ENCODE measurements around the gene FLNB. TPM values are rescaled to one million over a fixed set of nuclear protein-coding genes. Genes with fewer than 3 reads are reported as not detected.

FLNB gene
- total and polyA plus RNA-seq, 2 experiments from 2014 or later, result 69.4 to 172 TPM

DNA sequence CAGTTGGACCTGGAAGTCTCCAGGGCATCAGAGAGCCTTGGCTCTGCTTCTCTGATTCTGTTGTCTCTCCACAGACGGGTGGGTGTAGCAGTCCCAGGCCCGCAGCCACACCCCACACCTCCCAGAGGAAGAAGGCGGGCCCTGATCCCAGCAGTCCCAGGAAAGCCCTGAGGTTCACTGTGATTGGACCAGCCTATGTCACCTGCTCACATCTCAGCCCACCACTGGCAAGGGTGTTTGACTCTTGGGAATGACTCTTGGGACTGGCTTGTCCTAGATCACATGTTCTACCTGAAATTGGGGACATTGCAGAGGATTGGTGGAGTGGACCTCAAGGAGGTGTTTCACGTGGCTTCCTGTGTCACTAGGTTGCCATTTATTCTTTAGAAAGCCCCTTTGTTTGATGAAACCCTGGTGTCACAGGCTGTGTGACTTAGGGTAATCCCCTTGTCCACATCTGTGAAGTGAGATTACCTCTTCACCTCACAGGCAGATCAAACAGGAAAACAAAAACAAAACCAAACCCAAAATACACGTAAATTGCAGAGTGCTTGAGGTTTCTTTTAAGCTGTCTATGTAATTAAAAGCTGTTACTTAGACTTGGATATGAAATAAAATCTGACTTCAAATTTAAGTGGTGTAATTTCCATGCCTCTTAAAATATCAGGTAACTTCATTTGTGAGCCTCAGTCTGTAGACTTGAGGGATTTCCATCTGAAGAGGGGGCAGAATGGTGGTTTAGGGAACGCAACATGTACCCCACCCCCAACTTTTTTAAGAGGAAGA, 26.7 kb downstream of the FLNB start:
- DNase-seq (ENCODE audit: low spot score), result no peak
- no peaks in the 10 kb centered on the region for H3K9me2 ChIP-seq (replicated peaks; ENCODE audit: insufficient read depth)
- peaks cover 57% of the 10 kb centered on the region for H4K20me1 ChIP-seq (ENCODE audit: insufficient read depth, poor library complexity, severe bottlenecking)
- H3K4me1 ChIP-seq (ENCODE audit: insufficient read depth), result peaks cover 41% of the 10 kb centered on the region
- 72% methylated on average over 6 of the region's 6 CpGs for WGBS (ENCODE audit: low lambda C conversion rate, missing lambda C conversion rate)
- no peaks in the 10 kb centered on the region for H3K27me3 ChIP-seq
- H3K27ac ChIP-seq, result peak overlapping the region; percentile 87
- no peaks in the 10 kb centered on the region for H3K36me3 ChIP-seq (replicated peaks; ENCODE audit: insufficient read depth, low read depth)
- no peak overlapping the region for H2AFZ ChIP-seq
- H3K4me2 ChIP-seq, result peak overlapping the region; percentile 49
- H3K79me2 ChIP-seq, result peaks cover 99% of the 10 kb centered on the region
- no peak overlapping the region for H3K4me3 ChIP-seq
- no peaks in the 10 kb centered on the region for H3K9me3 ChIP-seq (ENCODE audit: low read depth)
- TF ChIP-seq EZH2phosphoT487 (IDR thresholded peaks at IDR 0.05; ENCODE audit: low read depth, severe bottlenecking, unreplicated experiment) (no peak), EZH2 (IDR thresholded peaks at IDR 0.05; ENCODE audit: borderline replicate concordance) (no peak)
- TF ChIP-seq, protein P1, sequence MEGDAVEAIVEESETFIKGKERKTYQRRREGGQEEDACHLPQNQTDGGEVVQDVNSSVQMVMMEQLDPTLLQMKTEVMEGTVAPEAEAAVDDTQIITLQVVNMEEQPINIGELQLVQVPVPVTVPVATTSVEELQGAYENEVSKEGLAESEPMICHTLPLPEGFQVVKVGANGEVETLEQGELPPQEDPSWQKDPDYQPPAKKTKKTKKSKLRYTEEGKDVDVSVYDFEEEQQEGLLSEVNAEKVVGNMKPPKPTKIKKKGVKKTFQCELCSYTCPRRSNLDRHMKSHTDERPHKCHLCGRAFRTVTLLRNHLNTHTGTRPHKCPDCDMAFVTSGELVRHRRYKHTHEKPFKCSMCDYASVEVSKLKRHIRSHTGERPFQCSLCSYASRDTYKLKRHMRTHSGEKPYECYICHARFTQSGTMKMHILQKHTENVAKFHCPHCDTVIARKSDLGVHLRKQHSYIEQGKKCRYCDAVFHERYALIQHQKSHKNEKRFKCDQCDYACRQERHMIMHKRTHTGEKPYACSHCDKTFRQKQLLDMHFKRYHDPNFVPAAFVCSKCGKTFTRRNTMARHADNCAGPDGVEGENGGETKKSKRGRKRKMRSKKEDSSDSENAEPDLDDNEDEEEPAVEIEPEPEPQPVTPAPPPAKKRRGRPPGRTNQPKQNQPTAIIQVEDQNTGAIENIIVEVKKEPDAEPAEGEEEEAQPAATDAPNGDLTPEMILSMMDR (IDR thresholded peaks at IDR 0.05; ENCODE audit: poor library complexity), result no peak

DNA sequence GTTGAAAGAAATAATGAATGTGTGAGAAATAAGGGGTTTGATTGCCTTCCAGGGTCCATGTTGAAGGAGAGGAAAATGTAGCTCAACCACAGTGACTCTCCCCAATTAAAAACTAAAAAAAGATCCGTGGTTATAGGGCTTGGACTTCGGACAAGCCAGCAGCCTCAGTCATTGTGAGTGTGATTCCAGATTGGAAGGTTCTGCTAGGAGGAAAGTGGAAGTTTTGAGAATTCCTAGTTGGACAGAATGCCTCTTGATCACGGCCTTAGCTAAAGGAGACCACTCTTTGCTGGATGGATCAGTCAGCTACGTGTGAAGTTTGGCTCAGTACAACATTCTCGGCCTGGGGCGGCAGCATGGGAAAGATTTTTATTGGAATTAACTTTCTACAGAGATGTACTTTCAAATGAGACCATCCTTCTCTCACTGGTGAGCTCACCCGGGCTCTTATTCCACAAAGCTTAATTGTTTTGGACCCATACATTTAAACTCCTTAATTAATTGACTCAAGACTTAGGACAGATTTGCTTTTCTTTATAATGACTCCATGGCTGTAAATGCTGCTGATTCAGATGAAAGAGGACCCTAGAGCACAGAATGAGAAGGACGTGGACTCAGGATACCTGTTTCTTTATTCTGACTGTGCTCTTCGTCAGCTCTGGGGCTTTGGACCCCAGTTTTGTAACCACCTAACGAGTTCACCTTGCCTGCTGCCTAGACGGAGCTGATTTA, 27.5 kb downstream of the FLNB start:
- Histone ChIP-seq H3K27me3 (no peaks in the 10 kb centered on the region), H3K9me2 (replicated peaks; ENCODE audit: insufficient read depth) (no peaks in the 10 kb centered on the region), H2AFZ (no peak overlapping the region), H3K4me2 (peak overlapping the region; percentile 49), H3K4me3 (no peak overlapping the region), H3K79me2 (peaks cover 99% of the 10 kb centered on the region), H3K36me3 (replicated peaks; ENCODE audit: insufficient read depth, low read depth) (no peaks in the 10 kb centered on the region), H3K27ac (peak overlapping the region; percentile 87), H3K4me1 (ENCODE audit: insufficient read depth) (peaks cover 49% of the 10 kb centered on the region), H3K9me3 (ENCODE audit: low read depth) (no peaks in the 10 kb centered on the region), H4K20me1 (ENCODE audit: insufficient read depth, poor library complexity, severe bottlenecking) (peaks cover 54% of the 10 kb centered on the region)
- TF ChIP-seq EZH2 (IDR thresholded peaks at IDR 0.05; ENCODE audit: borderline replicate concordance), result no peak
- TF ChIP-seq, protein P1 (IDR thresholded peaks at IDR 0.05; ENCODE audit: poor library complexity), result no peak
- no peak for TF ChIP-seq EZH2phosphoT487 (IDR thresholded peaks at IDR 0.05; ENCODE audit: low read depth, severe bottlenecking, unreplicated experiment)
- DNase-seq (ENCODE audit: low spot score), result no peak
- 51% methylated on average over 11 of the region's 11 CpGs for WGBS (ENCODE audit: low lambda C conversion rate, missing lambda C conversion rate)

DNA sequence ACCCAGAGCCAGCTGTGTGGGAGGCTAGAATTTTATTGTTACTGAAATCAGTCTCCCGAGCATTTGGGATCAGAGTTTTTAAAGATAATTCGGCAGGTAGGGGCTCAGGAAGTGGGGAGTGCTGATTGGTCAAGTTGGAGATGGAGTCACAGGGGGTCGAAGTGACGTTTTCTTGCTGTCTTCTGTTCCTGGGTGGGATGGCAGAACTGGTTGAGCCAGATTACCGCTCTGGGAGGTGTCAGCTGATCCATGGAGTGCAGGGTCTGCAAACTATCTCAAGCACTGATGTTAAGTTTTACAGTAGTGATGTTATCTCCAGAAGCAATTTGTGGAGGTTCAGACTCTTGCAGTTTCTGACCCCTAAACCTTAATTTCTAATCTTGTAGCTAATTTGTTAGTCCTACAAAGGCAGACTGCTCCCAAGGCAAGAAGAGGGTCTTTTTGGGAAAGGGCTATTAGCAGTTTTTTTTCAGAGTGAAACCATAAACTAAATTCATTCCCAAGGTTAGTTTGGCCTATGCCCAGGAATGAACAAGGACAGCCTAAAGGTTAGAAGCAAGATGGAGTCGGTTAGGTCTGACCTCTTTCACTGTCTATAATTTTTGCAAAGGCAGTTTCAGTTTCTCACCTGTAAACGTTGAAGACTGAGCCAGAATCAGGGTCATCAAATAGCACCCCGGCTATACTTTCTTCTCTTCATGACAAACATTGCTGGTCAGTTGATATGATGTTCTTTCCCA, 28.2 kb downstream of the FLNB start:
- no peak overlapping the region for H3K4me3 ChIP-seq
- no peak for DNase-seq (ENCODE audit: low spot score)
- no peaks in the 10 kb centered on the region for H3K9me3 ChIP-seq (ENCODE audit: low read depth)
- H2AFZ ChIP-seq, result no peak overlapping the region
- WGBS (ENCODE audit: low lambda C conversion rate, missing lambda C conversion rate), result 45% methylated on average over 8 of the region's 8 CpGs
- peaks cover 57% of the 10 kb centered on the region for H4K20me1 ChIP-seq (ENCODE audit: insufficient read depth, poor library complexity, severe bottlenecking)
- peak overlapping the region; percentile 87 for H3K27ac ChIP-seq
- peak overlapping the region; percentile 49 for H3K4me2 ChIP-seq
- H3K9me2 ChIP-seq (replicated peaks; ENCODE audit: insufficient read depth), result no peaks in the 10 kb centered on the region
- no peaks in the 10 kb centered on the region for H3K36me3 ChIP-seq (replicated peaks; ENCODE audit: insufficient read depth, low read depth)
- H3K4me1 ChIP-seq (ENCODE audit: insufficient read depth), result peaks cover 57% of the 10 kb centered on the region
- H3K27me3 ChIP-seq, result no peaks in the 10 kb centered on the region
- TF ChIP-seq EZH2phosphoT487 (IDR thresholded peaks at IDR 0.05; ENCODE audit: low read depth, severe bottlenecking, unreplicated experiment) (no peak), EZH2 (IDR thresholded peaks at IDR 0.05; ENCODE audit: borderline replicate concordance) (no peak)
- TF ChIP-seq, protein P1 (IDR thresholded peaks at IDR 0.05; ENCODE audit: poor library complexity), result no peak
- H3K79me2 ChIP-seq, result peaks cover 99% of the 10 kb centered on the region

Measured in hepatocyte (in vitro differentiated cells).